NK-92 (cell line): ENCODE measurements around the gene HOOK2.

Experiments
- DNase-seq: peaks from one replicate; lab custom pipeline; 2025; ENCODE audit not compliant: unreplicated experiment; lab: John Stamatoyannopoulos, UW

HOOK2 gene

GRCh38 chr19:12783849-12784393, 8.6 kb upstream of the HOOK2 start:
- DNase-seq: no peak

GRCh38 chr19:12783291-12783848, 8.0 kb upstream of the HOOK2 start:
- DNase-seq: no peak

DNA sequence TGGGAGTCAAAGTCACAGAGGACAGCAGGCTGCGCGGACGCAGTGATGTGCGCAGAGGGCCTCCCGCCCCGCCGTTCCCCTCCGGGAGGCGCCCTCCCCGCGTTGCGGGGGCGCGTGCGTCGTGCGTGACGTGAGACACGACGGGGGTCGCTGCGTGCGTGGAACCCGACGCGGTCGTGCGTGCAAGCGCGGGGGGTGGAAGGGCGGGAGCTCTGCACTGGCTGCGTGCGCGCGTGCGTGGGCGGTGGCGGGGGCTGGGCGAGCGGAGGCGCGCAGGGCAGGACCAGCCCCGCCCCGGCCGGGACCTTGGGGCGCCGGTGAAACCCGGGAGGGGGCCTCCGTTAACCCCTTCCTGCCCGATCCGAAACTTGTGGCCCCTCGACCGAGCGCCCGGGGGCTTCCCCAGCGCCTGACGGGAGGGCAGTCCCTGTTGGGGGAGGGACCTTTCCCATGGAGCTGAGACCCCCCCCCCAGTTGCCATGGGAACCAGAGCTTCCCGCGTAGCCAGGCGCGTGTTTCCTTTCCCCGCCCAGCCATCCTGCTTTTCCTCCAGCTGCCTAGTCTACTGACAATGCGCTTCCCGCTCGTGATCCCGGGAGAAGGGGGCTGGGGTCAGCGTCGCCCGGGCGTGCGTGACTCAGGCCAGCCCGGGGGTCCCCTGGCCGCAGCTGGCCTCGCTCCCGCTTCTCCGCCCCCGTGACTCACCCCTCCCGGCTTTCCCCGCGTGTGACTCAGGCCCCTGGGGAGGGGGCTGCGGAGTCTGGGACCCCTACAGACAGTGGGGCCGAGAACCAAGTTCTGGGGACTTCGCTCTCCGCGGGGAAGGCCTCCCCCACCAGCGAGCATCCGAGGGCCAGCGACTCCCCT, 7.3 kb upstream of the HOOK2 start:
- peak; percentile 95 for DNase-seq

DNA sequence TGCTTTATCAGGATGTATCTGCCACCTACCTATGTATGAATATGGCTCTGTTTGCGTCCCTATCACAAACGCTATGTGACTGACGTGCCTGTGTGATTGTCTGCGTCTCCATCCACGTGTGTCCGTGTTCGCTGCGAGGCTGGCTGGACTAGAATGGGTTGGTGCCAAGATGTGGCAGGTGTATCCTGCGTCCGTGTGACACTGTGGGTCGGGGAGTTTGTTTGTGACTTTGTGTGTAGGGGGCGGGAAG, 6.7 kb upstream of the HOOK2 start:
- no peak for DNase-seq

- no peak for DNase-seq
Measured at GRCh38 chr19:12779162-12779993, 4.0 kb upstream of the HOOK2 start.

DNA sequence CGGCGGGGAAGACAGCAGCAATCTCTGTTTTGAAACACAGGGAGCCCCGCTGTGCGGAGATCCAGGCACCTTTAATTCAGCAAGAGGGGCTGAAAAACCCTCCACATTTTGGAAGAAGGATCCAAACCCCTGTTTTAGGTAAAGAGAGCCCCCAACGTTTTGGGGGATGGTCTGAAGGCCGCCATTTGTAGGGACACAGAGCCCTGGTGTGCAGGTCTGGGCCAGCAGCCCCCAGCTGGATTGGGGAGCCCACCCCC, 3.5 kb upstream of the HOOK2 start:
- no peak for DNase-seq

DNA sequence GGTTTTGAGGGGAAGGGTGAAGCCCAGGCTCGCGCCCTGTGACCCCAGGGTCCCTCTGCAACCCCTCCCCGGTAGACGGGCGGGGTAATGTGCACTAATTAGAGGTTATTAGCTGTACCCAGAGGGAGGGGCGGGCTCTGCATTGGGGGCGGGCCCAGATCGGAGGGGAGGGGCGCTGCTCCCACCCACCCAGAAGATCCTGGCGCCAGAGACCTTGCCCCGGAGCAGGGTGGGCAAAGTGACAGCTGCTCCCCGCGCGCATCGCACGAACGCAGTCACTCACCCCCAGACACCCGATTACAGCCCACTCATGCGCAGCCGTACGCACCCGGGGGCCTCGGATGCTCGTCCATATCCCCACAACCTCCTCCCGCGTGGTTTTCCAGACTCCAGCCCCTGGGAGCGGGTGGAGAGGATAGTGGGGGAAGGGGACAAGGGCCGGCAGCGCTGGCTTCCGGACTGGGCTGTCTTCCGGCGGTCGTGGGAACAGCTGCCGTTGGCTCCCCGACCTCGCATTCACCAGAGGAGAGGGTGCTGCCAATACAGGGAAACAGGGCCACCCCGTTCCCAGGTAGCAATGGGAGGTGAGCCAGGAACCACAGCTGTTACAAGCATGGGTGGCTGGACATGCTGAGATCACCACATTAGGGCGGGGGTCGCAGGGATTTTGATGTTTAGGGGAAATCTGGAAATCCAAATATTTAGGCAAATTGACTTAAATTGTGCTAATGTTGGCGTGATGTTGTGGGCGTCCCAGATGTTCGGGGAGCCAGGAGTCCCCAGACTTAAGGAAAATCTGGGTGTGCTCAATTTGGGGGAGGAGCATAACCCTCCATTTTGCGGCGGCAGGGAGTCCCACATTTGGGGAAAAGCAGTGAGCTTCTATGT, 2.9 kb upstream of the HOOK2 start:
- DNase-seq: no peak

DNA sequence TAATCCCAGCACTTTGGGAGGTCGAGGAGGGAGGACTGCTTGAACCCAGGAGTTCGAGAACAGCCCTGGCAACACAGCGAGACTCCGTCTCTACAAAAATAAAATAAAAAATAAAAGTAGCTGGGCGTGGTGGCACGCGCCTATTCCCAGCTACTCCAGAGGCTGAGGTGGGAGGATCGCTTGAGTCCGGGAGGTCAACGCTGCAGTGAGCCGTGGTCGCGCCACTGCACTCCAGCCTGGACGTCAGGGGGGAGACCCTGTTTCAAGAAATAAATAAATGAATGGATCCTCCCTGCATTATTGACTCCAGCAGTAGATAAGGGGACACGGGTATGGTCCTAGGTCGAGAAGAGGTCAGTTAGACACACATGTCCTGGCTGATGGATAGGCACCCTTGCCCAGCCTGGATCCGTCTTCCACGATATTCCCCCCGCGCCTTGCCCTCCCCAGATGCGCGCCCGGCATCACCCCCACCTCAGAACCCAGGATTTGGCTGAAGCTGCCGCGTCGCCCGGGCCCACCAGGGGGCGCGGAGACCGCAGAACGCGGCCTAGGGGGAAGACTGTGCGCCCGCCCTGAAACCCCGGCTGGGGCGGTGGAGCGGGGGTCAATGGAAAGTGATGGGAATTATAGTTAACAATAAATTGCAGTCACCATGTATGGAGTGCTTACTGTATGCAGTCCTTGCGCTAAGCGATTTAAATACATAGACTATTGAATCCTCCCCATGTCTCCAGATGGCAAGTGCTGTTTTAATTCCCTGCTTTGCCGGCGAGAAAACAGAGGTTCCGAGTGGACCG, 2.1 kb upstream of the HOOK2 start:
- no peak for DNase-seq

DNA sequence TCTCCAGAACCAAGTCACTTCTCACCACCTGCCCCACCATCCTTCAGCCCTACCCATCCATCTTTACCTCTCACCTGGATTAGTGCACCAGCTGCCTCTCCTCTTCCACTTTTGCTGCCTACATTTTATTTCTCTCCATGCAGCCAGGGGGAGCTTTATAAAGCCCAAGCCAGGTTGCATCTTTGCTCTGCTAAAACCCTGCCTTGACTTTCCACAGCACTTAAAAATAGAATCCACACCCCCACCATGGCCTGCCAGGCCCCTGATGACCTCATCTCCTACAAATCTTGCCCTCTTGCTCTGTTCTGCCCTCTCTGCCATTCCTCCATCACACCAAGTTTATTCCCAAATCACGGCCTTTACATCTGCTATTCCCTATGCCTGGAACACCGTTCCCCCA, 1.8 kb downstream of the HOOK2 start:
- no peak for DNase-seq

DNA sequence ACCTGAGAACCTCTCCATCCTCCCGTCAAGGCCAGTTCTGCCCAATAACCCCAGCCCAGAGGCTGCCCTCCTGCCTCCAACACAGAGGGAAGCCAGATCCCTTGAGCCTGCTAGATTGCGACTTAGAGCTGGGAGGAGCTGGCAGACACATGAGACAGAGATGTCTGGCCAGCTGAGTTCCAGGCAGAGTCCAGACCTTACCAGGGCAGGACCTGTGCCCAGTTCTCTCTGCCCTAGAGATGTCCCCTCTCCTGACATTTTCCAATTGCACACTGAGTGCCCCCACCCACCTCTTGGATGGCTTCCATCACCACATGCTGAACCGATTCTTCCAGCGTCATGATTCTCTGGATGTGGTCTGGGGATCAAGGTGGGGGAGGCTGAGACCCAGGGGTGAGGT, 3.0 kb downstream of the HOOK2 start:
- DNase-seq: no peak

GRCh38 chr19:12770922-12771321, 4.4 kb downstream of the HOOK2 start:
- DNase-seq: no peak

GRCh38 chr19:12769689-12770088, 5.7 kb downstream of the HOOK2 start:
- no peak for DNase-seq

DNA sequence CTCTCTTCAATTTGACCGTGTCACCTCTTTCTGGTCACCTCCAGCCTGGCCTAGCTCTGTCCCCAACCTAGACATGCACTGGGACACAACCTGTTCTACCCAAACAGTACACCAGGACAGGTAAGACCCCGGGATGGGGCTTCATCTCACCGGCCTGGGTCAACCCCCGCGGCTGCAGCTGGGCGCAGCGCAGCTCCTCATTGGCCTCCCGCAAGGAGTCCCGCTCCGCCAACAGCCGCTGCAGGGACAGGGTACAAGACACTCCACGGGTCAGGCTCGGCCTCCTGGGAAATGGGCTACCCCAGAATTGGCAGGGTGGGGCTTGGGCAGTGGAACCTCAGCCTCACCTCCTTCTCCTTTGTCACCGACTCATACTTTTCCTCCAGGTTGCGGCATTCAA, 7.7 kb downstream of the HOOK2 start:
- no peak for DNase-seq

- no peak for DNase-seq
Measured at GRCh38 chr19:12767150-12767549, 8.2 kb downstream of the HOOK2 start.

- no peak for DNase-seq
Measured at GRCh38 chr19:12766051-12766521, 9.3 kb downstream of the HOOK2 start.

- no peak for DNase-seq
Measured at GRCh38 chr19:12764698-12765097, 10.7 kb downstream of the HOOK2 start.

GRCh38 chr19:12763100-12763499, 12.3 kb downstream of the HOOK2 start:
- no peak for DNase-seq

GRCh38 chr19:12759686-12760085, 15.7 kb downstream of the HOOK2 start:
- no peak for DNase-seq

- no peak for DNase-seq
Measured at GRCh38 chr19:12757544-12758274, 17.6 kb downstream of the HOOK2 start.
